HAP-1 (cell line): Measurements from ENCODE around the gene EEF2KMT.
"Not testable (repeated sequence)": the region's sequence is repeated elsewhere in the genome, so short reads cannot be mapped to it uniquely, and the experiment has no call there.

Source experiments
- DNase-seq, 2 experiments: peaks; one replicate each; pipeline ENCODE4 v3.0.0-alpha.2; 2016 to 2020; ENCODE audit warnings: low spot score in 2 of 2
- H3K27me3 ChIP-seq: fragments of 250-450 bp; sonication (Bioruptor Pico); 2 replicates; pipeline ENCODE4 v1.5.1; 2020; ENCODE audit warnings: low read depth, mild to moderate bottlenecking, moderate library complexity
- H3K36me3 ChIP-seq: fragments of 250-450 bp; sonication (Bioruptor Pico); replicated peaks from 2 replicates; pipeline ENCODE4 v1.5.1; 2020; ENCODE audit warnings: mild to moderate bottlenecking
- H3K4me1 ChIP-seq: fragments of 250-450 bp; sonication (Bioruptor Pico); 2 replicates; pipeline ENCODE4 v1.5.1; 2020; ENCODE audit warnings: mild to moderate bottlenecking
- H3K4me3 ChIP-seq: fragments of 250-450 bp; sonication (Bioruptor Pico); 2 replicates; pipeline ENCODE4 v1.5.1; 2020; ENCODE audit warnings: mild to moderate bottlenecking, moderate library complexity
- H3K9me3 ChIP-seq: fragments of 250-450 bp; sonication (Bioruptor Pico); 2 replicates; pipeline ENCODE4 v1.5.1; 2020; ENCODE audit warnings: mild to moderate bottlenecking, moderate library complexity
- in situ Hi-C: fragments of 300-500 bp; cut with MboI; formaldehyde crosslinking; loops from 3 replicates; pipeline ENCODE4 v1.14.3; 2020; ENCODE audit warnings: low sequenced_read_pairs, inconsistent platforms, mixed read lengths

Gene EEF2KMT, protein sequence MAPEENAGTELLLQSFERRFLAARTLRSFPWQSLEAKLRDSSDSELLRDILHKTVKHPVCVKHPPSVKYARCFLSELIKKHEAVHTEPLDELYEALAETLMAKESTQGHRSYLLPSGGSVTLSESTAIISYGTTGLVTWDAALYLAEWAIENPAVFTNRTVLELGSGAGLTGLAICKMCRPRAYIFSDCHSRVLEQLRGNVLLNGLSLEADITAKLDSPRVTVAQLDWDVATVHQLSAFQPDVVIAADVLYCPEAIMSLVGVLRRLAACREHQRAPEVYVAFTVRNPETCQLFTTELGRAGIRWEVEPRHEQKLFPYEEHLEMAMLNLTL

DNA sequence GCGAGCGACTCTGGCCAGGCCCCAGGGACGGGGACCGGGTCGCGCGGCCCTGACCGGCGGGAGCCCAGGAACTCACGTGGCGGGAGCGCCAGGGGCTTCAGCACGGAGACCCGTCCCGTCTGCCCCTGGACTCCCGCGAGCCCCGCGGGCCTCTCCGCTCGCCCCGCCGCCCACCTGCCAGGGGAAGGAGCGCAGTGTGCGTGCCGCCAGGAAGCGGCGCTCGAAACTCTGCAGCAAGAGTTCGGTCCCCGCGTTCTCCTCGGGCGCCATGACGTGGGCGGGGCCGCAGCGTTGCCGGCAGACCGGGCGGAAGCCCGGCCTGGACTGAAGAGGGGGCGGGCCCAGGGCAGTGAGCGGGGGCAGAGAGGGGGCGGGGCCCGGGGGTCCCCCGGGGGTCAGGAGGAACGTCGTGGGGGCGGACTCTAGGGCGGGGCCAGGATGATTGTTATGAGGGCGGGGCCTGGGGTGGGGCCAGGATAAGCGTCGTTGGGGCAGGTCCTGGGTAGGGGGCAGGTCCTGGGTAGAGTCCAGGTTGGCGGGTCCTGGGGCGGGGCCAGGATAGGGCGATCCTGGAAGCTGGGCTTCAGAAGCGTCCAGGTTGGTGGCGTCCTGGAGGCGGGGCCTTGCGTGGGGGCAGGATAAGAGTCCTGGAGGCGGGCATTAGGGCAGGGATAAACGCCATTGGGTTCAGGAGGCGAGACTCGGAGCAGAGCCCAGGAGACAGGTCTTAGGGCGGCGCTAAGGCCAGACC, at the start of gene EEF2KMT:
Gene EEF2KMT (minus strand): TSS at position 326 of the 751 bp plus-strand sequence. CDS start 56 bp downstream, at position 270.
- H3K27me3 ChIP-seq, in situ Hi-C loops, H3K9me3 ChIP-seq, H3K36me3 ChIP-seq, H3K4me1 ChIP-seq: not testable (repeated sequence)
- DNase-seq: peak; percentile 96 to 99
- H3K4me3 ChIP-seq: peak within 1 kb of the TSS; percentile 84

DNA sequence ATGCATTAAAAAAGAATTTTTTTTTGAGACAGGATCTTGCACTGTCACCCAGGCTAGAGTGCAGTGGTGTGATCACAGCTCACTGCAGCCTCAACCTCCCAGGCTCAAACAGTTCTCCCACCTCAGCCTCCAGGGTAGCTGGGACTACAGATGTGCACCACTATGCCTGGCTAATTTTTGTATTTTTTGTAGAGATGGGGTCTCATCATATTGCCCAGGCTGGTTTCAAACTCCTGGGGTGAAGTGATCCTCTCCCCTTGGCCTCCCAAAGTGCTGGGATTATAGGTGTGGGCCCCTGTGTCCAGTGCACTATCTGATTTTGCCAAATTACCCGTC, 47.0 kb upstream of the EEF2KMT start:
- in situ Hi-C loops, H3K4me3 ChIP-seq, H3K9me3 ChIP-seq, H3K27me3 ChIP-seq, H3K36me3 ChIP-seq, H3K4me1 ChIP-seq, DNase-seq: not testable (repeated sequence)

DNA sequence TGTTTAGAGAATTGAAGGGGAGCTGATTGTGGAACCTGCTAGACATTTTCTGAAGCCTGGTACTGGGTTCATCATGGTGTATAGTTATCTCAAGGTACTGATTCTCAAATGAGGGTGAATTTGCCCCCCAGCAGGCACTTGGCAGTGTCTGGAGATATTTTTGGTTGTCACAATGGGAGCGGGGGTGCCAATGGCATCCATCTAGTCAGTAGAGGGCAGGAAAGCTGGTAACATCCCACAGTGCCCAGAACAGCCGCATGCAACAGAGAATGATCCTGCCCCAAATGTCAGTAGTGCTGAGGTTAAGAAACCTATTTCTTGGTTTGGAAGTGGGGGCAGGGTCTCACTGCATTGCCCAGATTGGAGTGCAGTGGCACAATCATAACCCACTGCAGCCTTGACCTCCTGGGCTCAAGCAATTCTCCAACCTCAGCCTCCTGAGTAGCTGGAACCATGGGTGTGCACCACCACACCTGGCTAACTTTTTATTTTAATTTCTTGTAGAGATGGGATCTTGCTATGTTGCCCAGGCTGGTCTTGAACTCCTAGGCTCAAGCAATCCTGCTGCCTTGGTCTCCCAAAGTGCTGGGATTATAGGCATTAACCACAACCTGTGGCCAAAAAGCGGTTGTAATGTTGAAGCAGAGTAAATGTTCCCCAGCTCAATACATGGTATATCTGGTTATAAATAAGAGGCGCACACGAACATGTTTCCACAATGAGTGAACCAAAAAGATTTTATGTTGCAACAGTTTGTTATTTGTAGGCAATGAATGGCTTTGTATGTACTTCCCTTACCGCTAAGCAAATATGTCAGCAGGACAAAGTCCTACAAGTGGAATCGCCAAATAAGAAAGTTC, 46.4 kb upstream of the EEF2KMT start:
- Histone ChIP-seq H3K4me3 (no peak overlapping the region), H3K9me3 (no peaks in the 10 kb centered on the region), H3K36me3 (no peaks in the 10 kb centered on the region), H3K4me1 (no peaks in the 10 kb centered on the region), H3K27me3 (no peaks in the 10 kb centered on the region)
- DNase-seq: no peak
- in situ Hi-C loops: no loop called here

DNA sequence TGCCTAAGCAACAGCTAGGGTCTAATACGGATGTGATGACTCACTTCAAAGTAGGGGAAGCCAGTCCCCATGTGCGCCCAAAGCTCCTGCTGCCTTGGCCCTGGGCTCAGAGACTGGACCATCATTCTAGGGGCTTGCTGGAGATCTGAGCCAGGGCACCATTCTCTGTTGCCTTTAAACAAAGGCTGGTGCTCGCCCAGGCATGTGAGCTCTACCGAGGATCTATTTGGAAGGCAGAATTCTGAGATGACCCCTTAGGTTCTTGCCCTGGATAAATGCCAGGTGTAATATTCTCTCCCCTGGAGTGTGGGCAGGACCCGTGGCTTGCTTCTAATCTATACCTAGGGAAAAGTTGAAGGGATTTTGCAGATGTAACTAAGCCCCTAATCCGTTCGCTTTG, 42.6 kb upstream of the EEF2KMT start:
- in situ Hi-C loops, H3K36me3 ChIP-seq, H3K9me3 ChIP-seq, H3K4me1 ChIP-seq, H3K27me3 ChIP-seq, H3K4me3 ChIP-seq, DNase-seq: not testable (repeated sequence)

DNA sequence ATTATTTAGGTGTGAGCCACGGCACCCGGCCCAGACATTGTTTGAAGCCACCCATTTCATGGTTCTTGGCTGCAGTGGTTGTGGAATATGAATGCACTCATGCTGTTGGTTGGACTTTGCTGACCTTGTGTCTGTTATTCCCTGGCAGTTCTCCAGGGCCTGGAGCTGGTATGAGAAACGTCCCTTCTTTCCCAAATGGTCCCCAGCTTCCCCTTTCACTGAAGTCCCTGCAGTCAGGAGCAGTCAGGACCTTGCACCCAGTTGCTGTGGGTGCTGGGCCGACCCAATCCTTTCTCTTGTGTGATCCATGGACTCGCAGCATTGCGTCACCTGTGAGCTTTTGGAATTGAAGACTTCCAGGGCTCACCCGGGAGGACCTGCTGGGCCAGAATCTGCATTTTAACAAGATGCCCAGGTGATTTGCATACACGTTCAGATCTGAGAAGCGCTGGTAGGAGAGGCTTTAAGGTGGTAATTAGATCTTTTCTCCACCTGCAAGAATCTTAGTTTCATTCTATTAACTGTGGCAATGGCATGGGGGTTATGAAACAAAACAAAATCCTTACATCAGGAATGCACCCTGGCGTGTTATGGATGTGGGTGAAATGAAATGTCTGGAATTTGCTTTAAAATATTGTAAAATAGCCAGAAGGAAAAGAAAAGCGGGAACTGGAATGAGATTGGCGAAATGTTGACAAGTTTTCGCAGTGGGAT, 37.3 kb upstream of the EEF2KMT start:
- H3K4me1 ChIP-seq, DNase-seq, H3K4me3 ChIP-seq, H3K27me3 ChIP-seq, H3K9me3 ChIP-seq, in situ Hi-C loops, H3K36me3 ChIP-seq: not testable (repeated sequence)

DNA sequence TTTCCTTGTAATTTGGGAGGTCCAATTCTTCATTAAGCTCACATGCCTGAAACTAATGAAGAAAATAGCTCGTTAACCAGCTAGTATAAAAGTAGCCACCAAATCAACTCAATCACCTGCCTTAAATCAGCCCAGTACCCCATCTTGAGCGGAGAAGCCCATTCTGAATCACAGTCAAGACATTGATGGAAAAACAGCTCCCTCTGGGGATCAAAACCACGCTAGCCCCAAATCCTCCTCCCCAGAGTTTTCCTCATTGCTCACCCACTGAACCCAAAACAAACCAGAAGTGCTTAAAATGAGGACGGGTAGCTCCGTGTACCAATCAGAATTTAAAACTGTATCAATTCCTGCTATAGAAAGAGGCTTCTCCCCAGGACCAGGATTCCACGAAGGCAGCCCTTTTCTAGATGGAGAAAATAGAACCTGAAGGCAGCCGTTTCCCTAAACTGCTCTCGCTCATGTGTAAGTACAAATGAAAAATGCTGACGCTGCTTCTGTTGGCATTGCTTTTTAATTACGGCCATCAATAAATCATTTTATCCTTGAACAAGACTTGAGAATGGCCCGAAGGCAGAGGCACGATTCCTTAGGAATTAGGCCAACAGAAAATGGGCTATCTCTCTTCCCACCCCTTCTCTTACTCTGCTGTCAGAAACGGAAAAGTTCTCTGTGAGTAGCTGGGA, 35.5 kb upstream of the EEF2KMT start:
- H3K36me3 ChIP-seq, H3K4me1 ChIP-seq, H3K4me3 ChIP-seq, H3K27me3 ChIP-seq, H3K9me3 ChIP-seq, DNase-seq, in situ Hi-C loops: not testable (repeated sequence)

DNA sequence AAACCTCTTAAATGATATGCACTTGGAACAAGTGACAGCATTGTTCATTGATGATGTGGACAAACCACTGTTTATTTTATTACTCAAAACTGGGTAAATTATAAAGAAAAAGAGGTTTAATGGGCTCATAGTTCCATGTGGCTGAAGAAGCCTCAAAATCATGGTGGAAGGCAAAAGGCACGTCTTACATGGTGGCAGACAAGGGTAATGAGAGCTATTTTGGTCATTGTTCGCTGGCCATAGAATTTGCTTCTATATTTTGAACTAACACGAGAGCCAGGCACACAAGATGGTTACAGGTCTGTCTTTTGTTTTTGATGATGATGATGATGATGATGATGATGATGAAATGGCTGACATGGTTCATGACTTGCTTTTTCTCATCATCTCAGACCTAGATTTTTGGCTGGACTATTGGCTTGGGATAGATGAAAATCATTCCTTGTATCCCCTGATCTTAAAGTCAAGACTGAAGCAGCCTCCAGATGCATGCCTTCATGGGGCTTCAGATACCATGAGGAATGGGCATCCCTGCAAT, 33.9 kb upstream of the EEF2KMT start:
- in situ Hi-C loops, H3K4me3 ChIP-seq, H3K36me3 ChIP-seq, H3K9me3 ChIP-seq, H3K27me3 ChIP-seq, DNase-seq, H3K4me1 ChIP-seq: not testable (repeated sequence)

DNA sequence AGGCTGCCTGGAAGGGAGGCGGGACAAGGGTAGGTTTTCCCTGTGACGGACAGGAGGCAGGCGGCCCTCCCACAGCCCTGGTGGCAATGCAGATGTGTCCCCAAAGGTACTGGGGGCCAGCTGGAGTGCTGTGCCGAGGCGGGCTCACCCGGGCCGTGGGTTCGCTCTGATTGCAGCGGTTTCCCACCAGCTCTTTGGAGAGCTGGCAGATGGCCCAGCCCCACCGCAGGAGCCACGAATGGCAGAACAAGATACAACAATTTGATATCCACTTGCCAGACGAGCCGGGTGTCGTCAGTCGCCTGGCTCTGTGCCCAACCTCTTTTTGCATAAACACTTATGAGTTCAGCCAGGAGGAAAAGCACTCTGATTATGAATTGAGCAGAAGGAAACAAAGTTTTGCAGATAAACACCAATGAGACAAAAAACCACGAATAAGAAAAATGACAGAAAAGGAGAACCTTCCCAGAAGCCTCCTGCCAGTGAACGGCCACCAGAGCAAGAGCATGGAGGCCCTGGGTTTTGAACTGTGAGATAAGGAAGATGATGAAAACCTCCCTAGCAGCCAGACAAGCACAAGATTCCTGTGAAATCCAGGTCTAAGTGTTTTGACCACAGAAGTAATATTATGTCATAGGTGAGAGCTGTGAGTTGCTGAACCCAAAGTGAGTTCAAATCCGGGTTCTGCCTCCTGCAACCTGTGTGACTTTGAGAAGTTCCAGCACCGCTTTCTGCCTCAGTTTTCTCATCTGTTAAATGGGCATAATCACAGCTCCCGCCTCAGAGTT, 19.9 kb upstream of the EEF2KMT start:
- H3K9me3 ChIP-seq, in situ Hi-C loops, H3K4me1 ChIP-seq, H3K36me3 ChIP-seq, H3K4me3 ChIP-seq: not testable (repeated sequence)
- DNase-seq: peak in 1 of 2 experiments; percentile 44
- peaks cover 14% of the 10 kb centered on the region for H3K27me3 ChIP-seq

DNA sequence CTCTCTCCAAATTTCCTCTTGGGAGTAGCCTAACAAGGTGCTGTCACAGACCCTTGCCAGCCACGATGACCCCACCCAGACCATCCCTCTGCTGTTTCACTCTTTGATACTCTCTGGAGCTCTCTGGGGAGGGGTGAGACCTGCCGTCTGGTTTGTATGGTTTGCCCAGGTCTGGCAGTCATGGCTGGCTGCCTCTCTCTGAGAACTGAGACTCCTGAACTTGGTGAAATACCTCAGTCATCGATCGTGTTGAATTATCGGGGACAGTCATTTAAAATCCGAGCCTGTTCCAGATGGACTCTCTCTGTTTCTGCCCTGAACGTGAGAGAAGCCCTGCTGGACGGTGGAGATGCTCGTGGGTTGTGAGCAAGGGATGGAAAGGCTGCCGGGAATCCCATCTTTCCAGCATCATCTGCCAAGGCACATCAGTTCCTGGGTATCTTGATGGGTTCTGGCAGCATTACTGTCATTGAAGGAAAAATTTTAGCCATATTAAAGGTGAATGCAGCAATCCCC, 19.2 kb upstream of the EEF2KMT start:
- in situ Hi-C loops: not testable (repeated sequence)

DNA sequence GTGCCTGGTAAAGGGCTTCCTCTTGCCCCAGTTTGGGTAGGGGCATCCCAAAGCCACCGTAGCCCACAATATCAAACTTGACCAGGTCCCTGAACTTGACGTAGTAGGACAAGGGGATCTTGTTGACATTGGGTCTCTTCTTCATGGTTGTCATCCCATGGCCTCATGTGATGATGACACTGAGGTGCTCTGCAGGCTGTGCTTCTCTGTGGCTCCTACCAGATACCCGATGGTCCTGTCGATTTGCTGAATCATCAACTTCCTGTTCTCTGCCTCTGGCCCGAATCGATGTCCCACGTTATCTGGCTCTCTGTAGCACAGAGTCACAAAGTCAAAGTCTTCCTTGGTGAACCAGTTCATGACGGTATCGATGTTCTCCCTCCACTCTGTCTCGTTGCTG, 13.3 kb upstream of the EEF2KMT start:
- H3K36me3 ChIP-seq, in situ Hi-C loops: not testable (repeated sequence)

More for the DNA sequence above, 19.2 kb upstream of the EEF2KMT start:
- not testable (repeated sequence) for H3K9me3 ChIP-seq, H3K36me3 ChIP-seq, H3K4me3 ChIP-seq, H3K4me1 ChIP-seq, DNase-seq
- peaks cover 14% of the 10 kb centered on the region for H3K27me3 ChIP-seq

DNA sequence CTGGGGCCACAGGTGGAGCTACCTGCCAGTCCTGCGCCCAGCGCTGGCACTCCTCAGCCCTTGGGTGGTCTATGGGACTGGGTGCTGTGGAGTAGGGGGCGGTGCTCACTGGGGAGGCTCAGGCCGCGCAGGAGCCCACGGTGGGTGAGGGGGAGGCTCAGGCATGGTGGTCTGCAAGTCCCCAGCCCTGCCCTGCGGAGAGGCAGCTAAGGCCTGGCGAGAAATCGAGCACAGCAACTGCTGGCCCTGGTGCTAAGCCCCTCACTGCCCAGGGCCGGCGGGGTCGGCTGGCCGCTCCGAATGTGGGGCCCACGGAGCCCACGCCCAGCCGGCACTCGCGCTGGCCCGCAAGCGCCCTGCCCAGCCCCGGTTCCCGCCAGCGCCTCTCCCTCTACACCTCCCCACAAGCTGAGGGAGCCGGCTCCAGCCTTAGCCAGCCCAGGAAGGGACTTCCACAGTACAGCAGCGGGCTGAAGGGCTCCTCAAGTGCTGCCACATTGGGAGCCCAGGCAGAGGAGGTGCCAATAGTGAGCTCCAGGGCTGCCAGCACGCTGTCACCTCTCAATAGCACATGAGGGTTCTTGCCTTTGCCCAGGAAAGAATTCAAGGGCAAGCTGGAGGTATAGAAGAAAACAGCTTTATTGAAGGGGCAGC, 11.0 kb upstream of the EEF2KMT start:
- Histone ChIP-seq H3K4me3 (no peak overlapping the region), H3K27me3 (no peaks in the 10 kb centered on the region), H3K4me1 (no peaks in the 10 kb centered on the region), H3K9me3 (no peaks in the 10 kb centered on the region), H3K36me3 (no peaks in the 10 kb centered on the region)
- no peak for DNase-seq
- in situ Hi-C loops: no loop called here

More for the DNA sequence above, 13.3 kb upstream of the EEF2KMT start:
- not testable (repeated sequence) for H3K4me3 ChIP-seq, DNase-seq, H3K9me3 ChIP-seq, H3K27me3 ChIP-seq, H3K4me1 ChIP-seq

DNA sequence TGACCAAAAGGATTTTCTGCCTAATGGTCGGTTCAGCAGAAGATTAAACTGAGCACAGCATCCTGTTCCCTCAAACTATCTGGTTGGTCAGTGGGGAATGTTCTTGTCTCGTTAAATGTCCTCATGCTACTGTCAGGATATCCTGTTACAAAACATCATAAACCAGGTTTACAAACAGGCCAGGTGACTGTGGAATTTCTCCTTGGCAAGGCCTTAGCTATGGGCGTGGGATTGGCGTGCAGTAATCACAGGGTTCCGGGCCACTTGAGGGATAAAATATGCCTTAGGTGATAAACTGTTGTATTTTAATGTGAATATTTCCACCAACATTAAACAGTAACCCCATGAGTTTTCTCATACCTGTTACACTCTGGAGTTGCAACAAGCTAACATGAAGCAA, 7.4 kb upstream of the EEF2KMT start:
- not testable (repeated sequence) for DNase-seq

More for the DNA sequence above, 7.4 kb upstream of the EEF2KMT start:
- H3K27me3 ChIP-seq, H3K4me3 ChIP-seq, H3K4me1 ChIP-seq, H3K36me3 ChIP-seq, in situ Hi-C loops, H3K9me3 ChIP-seq: not testable (repeated sequence)
